ENCODE results near the gene SORL1.

GRCh38 chr11:121455115-121455514 lies 3.0 kb downstream of the SORL1 start:
- TF ChIP-seq EP300 (IDR thresholded peaks at IDR 0.05; ENCODE audit: borderline replicate concordance) (no peak), FOXM1 (IDR thresholded peaks at IDR 0.05; ENCODE audit: borderline replicate concordance, low read depth) (no peak)
